ENCODE data around the gene MYBPC3.

MYBPC3 gene

GRCh38 chr11:47376525-47377371, 24.2 kb upstream of the MYBPC3 start:
- Mint-ChIP-seq H3K9me3 (no peaks in the 10 kb centered on the region), H3K36me3 (peaks cover 11% of the 10 kb centered on the region), H3K4me3 (peak overlapping the region; percentile 98), H3K4me1 (peaks cover 17% of the 10 kb centered on the region), H3K27ac (no peak overlapping the region), H3K27me3 (no peaks in the 10 kb centered on the region)
- no peak for DNase-seq (ENCODE audit: low spot score in 2 of 2)
- ATAC-seq (ENCODE audit: low read depth): peak; percentile 28

GRCh38 chr11:47376107-47376524, 23.6 kb upstream of the MYBPC3 start:
- H3K27ac Mint-ChIP-seq: no peak overlapping the region
- H3K9me3 Mint-ChIP-seq: no peaks in the 10 kb centered on the region
- H3K36me3 Mint-ChIP-seq: peaks cover 12% of the 10 kb centered on the region
- ATAC-seq (ENCODE audit: low read depth) (no peak), DNase-seq (ENCODE audit: low spot score in 2 of 2) (no peak)
- H3K4me3 Mint-ChIP-seq: peak overlapping the region; percentile 98
- no peaks in the 10 kb centered on the region for H3K27me3 Mint-ChIP-seq
- H3K4me1 Mint-ChIP-seq: peaks cover 19% of the 10 kb centered on the region

- Mint-ChIP-seq H3K27ac (no peak overlapping the region), H3K4me3 (peak overlapping the region; percentile 98), H3K9me3 (no peaks in the 10 kb centered on the region), H3K36me3 (peaks cover 17% of the 10 kb centered on the region), H3K27me3 (no peaks in the 10 kb centered on the region), H3K4me1 (peaks cover 20% of the 10 kb centered on the region)
- ATAC-seq (ENCODE audit: low read depth): no peak
- DNase-seq (ENCODE audit: low spot score in 2 of 2): no peak
Observed at GRCh38 chr11:47375546-47376085, 23.1 kb upstream of the MYBPC3 start.

GRCh38 chr11:47375020-47375419, 22.5 kb upstream of the MYBPC3 start:
- peaks cover 21% of the 10 kb centered on the region for H3K4me1 Mint-ChIP-seq
- ATAC-seq (ENCODE audit: low read depth): no peak
- H3K4me3 Mint-ChIP-seq: peak overlapping the region; percentile 54
- H3K36me3 Mint-ChIP-seq: peaks cover 18% of the 10 kb centered on the region
- DNase-seq (ENCODE audit: low spot score in 2 of 2): no peak
- H3K9me3 Mint-ChIP-seq: no peaks in the 10 kb centered on the region
- no peaks in the 10 kb centered on the region for H3K27me3 Mint-ChIP-seq
- H3K27ac Mint-ChIP-seq: peak overlapping the region; percentile 42

- ATAC-seq (ENCODE audit: low read depth) (no peak), DNase-seq (ENCODE audit: low spot score in 2 of 2) (no peak)
- Mint-ChIP-seq H3K36me3 (peaks cover 20% of the 10 kb centered on the region), H3K4me1 (peaks cover 24% of the 10 kb centered on the region), H3K4me3 (peak overlapping the region; percentile 33), H3K27ac (peak overlapping the region; percentile 42), H3K27me3 (no peaks in the 10 kb centered on the region), H3K9me3 (no peaks in the 10 kb centered on the region)
Observed at GRCh38 chr11:47374720-47375019, 22.2 kb upstream of the MYBPC3 start.

DNA sequence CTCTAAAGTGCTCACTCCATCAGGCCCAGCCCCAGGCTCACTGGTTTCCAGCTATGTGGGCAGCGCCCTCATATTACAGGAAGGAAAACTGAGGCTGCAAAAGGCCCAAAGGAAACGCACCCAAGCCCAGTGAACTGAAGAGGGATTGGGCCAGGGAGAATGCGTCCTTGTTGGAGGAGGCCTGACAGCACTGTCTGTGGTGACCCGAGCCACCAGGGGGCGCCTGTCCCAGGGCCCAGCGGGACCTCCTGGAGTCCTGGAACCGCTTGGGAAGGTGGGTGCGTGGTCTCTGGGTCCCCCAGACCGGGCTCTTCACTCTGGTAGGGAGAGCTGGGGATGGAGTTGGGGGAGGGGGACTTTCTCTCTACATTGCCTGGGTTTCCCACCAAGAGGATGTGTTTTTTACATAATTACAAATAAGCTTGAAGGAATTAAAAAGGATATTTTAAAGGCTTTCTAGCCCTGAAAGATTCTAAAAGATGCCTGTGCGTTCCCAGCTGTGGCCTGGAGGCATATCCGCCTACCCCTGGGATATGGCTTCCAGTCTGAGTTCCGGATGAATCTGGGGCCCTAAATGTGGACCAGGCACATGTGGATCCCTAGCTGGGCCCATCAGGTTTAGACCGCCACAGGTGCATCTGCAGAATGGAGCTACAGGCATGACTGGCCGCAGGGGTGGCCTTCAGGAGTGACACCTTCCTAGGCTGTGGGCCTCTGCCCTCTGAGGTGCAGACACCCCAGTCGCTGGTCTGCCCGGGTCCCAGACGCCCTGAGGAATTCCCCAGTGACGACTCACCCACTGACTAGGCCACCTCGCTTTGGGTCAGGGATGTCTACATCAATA, 21.6 kb upstream of the MYBPC3 start:
- Mint-ChIP-seq H3K4me1 (peaks cover 29% of the 10 kb centered on the region), H3K27me3 (no peaks in the 10 kb centered on the region), H3K4me3 (peak overlapping the region; percentile 33), H3K27ac (peak overlapping the region; percentile 42), H3K36me3 (peaks cover 24% of the 10 kb centered on the region), H3K9me3 (no peaks in the 10 kb centered on the region)
- DNase-seq (ENCODE audit: low spot score in 2 of 2): peak; percentile 77 to 84
- peak; percentile 38 for ATAC-seq (ENCODE audit: low read depth)

DNA sequence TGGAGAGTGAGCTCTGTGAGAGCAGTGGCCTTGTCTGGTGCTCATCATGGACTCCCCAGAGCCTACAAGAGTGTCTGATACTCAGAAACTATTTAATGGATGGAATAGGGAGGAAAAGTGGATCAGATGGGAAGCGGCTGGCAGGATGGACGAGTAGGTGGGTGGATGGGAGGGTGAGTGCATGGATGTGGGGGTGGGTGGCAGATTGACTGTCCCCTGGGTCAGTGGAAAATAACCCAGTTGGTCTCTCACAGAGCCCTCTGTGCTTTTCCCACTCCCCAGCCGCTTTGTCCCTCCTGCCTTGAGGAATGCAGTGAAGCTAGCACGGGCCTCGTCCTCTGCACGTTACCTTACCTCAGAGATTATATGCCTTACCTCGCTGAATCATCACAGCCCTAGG, 19.9 kb upstream of the MYBPC3 start:
- DNase-seq (ENCODE audit: low spot score in 2 of 2) (no peak), ATAC-seq (ENCODE audit: low read depth) (no peak)
- H3K4me1 Mint-ChIP-seq: peaks cover 30% of the 10 kb centered on the region
- H3K36me3 Mint-ChIP-seq: peaks cover 26% of the 10 kb centered on the region
- peak overlapping the region; percentile 29 for H3K27ac Mint-ChIP-seq
- H3K9me3 Mint-ChIP-seq: no peaks in the 10 kb centered on the region
- H3K27me3 Mint-ChIP-seq: no peaks in the 10 kb centered on the region
- H3K4me3 Mint-ChIP-seq: no peak overlapping the region

DNA sequence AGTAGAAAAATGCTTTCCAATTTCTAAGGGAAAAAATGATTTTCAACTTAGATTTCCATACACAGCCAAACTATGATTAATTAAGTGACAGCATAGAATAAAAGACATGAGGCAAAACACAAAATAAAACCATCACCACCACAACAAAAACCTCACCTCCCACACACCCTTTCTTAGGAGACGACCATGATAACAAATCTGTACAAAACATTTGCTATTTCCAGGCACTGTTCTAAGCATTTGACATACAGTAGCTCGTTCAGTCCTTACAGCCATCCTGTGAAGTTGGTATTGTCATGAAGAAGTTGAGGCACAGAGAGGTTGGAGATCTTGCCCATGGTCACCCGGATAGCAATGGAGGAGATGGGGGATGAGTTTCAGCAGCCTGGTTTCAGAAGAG, 17.2 kb upstream of the MYBPC3 start:
- no peaks in the 10 kb centered on the region for H3K27me3 Mint-ChIP-seq
- peak overlapping the region; percentile 74 for H3K27ac Mint-ChIP-seq
- ATAC-seq (ENCODE audit: low read depth): no peak
- DNase-seq (ENCODE audit: low spot score in 2 of 2): no peak
- H3K9me3 Mint-ChIP-seq: no peaks in the 10 kb centered on the region
- no peak overlapping the region for H3K4me3 Mint-ChIP-seq
- H3K36me3 Mint-ChIP-seq: peaks cover 36% of the 10 kb centered on the region
- peaks cover 29% of the 10 kb centered on the region for H3K4me1 Mint-ChIP-seq

DNA sequence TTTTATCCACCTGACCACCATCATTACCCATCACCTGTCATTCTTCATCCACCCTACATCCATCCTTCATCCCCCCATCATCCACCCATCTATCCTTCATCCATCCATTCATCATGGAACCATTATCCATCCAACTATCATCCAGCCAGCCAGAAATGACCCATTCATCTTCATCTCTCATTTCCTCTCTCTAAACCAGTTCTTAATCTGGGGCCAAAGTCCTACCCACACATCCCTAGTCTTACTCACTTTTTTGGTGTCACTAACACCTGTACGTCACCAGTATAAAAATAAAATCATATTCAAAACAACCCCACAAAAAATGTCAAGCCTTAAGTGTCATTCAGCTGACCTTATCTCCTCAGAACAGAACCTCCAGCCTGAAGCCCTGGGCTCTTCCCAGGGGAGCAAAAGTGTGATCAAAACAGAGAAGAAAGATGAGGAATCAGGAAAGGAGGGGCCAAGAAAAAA, 13.6 kb upstream of the MYBPC3 start:
- H3K27me3 Mint-ChIP-seq: no peaks in the 10 kb centered on the region
- peaks cover 32% of the 10 kb centered on the region for H3K36me3 Mint-ChIP-seq
- ATAC-seq (ENCODE audit: low read depth): no peak
- no peak for DNase-seq (ENCODE audit: low spot score in 2 of 2)
- peaks cover 33% of the 10 kb centered on the region for H3K4me1 Mint-ChIP-seq
- peak overlapping the region; percentile 2 for H3K27ac Mint-ChIP-seq
- no peaks in the 10 kb centered on the region for H3K9me3 Mint-ChIP-seq
- no peak overlapping the region for H3K4me3 Mint-ChIP-seq

DNA sequence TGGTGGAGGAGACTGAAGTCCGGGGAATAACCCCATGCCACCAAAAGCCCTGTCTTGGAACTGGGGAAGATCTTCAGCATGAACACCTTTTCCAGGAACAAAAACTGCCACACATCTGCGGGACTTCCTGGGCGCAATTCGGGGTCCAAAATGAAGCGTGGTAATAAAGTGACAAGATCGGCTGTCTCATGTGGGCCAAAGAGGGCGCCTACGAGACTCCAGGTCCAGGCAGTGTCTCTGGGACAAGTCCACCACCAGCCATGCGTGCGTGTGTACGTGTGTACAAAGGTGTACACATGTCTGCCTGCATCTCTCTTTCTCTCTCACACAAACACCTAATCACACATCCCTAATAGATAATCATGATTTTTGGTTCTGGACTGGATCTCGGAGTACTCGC, 8.9 kb upstream of the MYBPC3 start:
- peaks cover 19% of the 10 kb centered on the region for H3K4me1 Mint-ChIP-seq
- peak overlapping the region; percentile 13 for H3K27ac Mint-ChIP-seq
- no peak overlapping the region for H3K4me3 Mint-ChIP-seq
- peaks cover 20% of the 10 kb centered on the region for H3K36me3 Mint-ChIP-seq
- no peaks in the 10 kb centered on the region for H3K27me3 Mint-ChIP-seq
- DNase-seq (ENCODE audit: low spot score in 2 of 2): no peak
- ATAC-seq (ENCODE audit: low read depth): no peak
- no peaks in the 10 kb centered on the region for H3K9me3 Mint-ChIP-seq

DNA sequence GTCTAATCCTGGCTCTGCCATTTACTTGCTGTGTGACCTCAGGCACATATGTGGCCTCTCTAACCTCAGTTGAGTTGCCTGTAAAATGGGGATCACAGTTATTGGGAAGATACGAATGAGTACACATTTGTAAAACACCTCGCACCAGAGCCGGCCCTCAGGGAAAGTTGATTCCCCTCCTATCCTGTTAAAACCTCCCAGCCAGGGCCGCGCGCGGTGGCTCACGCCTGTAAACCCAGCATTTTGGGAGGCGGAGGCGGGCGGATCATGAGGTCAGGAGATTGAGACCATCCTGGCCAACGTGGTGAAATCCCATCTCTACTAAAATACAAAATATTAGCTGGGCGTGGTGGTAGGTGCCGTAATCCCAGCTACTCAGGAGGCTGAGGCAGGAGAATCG, 7.8 kb upstream of the MYBPC3 start:
- Mint-ChIP-seq H3K4me1 (peaks cover 14% of the 10 kb centered on the region), H3K4me3 (no peak overlapping the region), H3K36me3 (peaks cover 15% of the 10 kb centered on the region), H3K27me3 (no peaks in the 10 kb centered on the region), H3K9me3 (no peaks in the 10 kb centered on the region), H3K27ac (no peak overlapping the region)
- DNase-seq (ENCODE audit: low spot score in 2 of 2) (no peak), ATAC-seq (ENCODE audit: low read depth) (no peak)

DNA sequence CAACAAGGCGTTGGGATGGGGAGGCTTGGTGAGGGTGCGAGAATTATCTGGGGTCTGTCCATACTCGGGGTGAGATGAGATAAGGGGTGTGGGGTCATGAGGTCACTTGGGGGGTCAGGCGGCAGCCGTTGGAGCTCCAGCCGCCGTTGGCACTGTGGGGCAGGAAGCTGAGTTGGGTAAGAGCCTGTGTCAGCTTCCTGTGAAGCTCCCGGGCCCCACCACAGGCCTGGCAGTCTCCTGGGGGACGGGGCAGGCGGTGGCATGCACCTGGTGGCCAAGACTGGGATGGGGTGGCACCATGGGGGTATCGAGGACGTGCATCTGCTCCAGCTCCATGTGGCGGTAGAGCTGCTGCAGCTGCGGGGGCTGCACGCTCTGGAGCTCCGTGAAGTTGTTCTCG, 7.1 kb upstream of the MYBPC3 start:
- Mint-ChIP-seq H3K9me3 (no peaks in the 10 kb centered on the region), H3K36me3 (peaks cover 16% of the 10 kb centered on the region), H3K27ac (peak overlapping the region; percentile 58), H3K4me1 (peaks cover 12% of the 10 kb centered on the region), H3K27me3 (no peaks in the 10 kb centered on the region), H3K4me3 (no peak overlapping the region)
- no peak for ATAC-seq (ENCODE audit: low read depth)
- DNase-seq (ENCODE audit: low spot score in 2 of 2): no peak

DNA sequence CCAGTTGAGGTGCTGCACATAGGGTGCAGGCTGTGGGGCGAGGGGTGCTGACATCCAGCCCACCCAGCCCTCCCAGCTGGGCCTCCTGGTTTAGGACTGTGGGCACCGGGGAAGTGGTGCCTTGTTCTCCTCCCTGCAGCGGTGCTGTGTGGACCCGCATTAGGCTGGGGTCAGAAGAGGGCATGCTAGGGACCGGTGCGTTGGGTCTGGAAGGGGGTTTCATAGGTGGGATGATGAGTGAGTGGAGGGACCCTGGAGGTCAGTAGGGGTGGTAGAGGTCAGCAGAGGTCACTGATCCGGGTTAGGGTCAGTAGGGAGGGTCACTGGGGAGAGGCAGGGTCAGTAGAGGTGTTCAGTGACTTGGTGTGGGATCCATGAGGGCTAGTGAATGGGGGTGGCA, 6.7 kb upstream of the MYBPC3 start:
- H3K4me1 Mint-ChIP-seq: peaks cover 10% of the 10 kb centered on the region
- ATAC-seq (ENCODE audit: low read depth) (no peak), DNase-seq (ENCODE audit: low spot score in 2 of 2) (no peak)
- H3K27ac Mint-ChIP-seq: peak overlapping the region; percentile 58
- peaks cover 17% of the 10 kb centered on the region for H3K36me3 Mint-ChIP-seq
- no peaks in the 10 kb centered on the region for H3K9me3 Mint-ChIP-seq
- H3K27me3 Mint-ChIP-seq: no peaks in the 10 kb centered on the region
- no peak overlapping the region for H3K4me3 Mint-ChIP-seq

DNA sequence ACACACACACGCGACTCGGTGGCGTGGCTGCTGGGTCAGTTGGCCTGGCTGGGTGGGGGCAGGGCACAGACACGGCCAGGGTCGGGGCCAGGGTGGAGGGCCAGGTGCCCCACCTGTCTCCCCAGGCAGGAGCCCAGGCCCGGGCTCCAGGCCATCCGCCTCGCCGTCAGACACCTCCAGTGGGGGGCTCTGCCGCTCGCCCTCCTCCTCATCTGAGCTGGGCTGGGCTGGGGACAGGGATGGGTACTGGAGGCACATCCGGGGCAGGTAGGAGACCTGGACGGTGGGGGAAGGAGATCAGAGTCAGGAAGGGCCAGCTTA, 6.2 kb upstream of the MYBPC3 start:
- Mint-ChIP-seq H3K27me3 (no peaks in the 10 kb centered on the region), H3K4me3 (no peak overlapping the region), H3K36me3 (peaks cover 17% of the 10 kb centered on the region), H3K4me1 (peaks cover 10% of the 10 kb centered on the region), H3K27ac (no peak overlapping the region), H3K9me3 (no peaks in the 10 kb centered on the region)
- ATAC-seq (ENCODE audit: low read depth): no peak
- DNase-seq (ENCODE audit: low spot score in 2 of 2): no peak
